MM.1S (cell line): ENCODE results near the gene SNX30.

Source experiments
- EZH2 ChIP-seq: fragments of 300-600 bp; sonication (generic); optimal IDR thresholded peaks from 2 replicates; pipeline ENCODE3; 2017; ENCODE audit warnings: low read depth, mild to moderate bottlenecking, antibody characterized with exemption, low read length, mixed read lengths
- EZH2phosphoT487 ChIP-seq: fragments of 300-600 bp; sonication (generic); IDR thresholded peaks from 2 replicates; pipeline ENCODE4 v1.6.1; 2018; ENCODE audit warnings: antibody characterized with exemption, low read length
- TF ChIP-seq, protein P1 (sequence below): fragments of 300-600 bp; sonication (generic); IDR thresholded peaks from 2 replicates; pipeline ENCODE4 v1.5.1; 2016; ENCODE audit warnings: antibody characterized with exemption, low read length, mixed read lengths

DNA sequence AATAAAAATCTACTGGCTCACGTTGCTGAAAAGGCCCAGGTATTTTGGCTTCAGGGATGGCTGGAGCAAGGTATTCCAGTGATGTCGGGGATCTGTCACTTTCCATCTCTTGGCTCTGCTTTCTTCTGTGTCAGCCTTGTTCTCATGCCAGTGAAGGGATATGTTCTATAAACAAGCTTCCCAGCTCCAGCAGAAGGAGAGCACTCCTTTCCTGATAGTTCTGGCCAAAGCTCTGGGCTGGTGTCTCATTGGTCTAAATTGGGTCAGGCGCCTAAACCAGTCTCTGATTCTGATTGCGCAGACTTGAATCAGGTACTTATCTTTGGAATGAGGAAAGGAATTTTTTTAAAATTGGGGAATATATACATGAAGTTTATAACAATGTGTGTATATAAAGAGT is 5.1 kb downstream of the SNX30 start:
- TF ChIP-seq, protein P1, sequence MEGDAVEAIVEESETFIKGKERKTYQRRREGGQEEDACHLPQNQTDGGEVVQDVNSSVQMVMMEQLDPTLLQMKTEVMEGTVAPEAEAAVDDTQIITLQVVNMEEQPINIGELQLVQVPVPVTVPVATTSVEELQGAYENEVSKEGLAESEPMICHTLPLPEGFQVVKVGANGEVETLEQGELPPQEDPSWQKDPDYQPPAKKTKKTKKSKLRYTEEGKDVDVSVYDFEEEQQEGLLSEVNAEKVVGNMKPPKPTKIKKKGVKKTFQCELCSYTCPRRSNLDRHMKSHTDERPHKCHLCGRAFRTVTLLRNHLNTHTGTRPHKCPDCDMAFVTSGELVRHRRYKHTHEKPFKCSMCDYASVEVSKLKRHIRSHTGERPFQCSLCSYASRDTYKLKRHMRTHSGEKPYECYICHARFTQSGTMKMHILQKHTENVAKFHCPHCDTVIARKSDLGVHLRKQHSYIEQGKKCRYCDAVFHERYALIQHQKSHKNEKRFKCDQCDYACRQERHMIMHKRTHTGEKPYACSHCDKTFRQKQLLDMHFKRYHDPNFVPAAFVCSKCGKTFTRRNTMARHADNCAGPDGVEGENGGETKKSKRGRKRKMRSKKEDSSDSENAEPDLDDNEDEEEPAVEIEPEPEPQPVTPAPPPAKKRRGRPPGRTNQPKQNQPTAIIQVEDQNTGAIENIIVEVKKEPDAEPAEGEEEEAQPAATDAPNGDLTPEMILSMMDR: no peak
- TF ChIP-seq EZH2phosphoT487 (no peak), EZH2 (no peak)
